A549 (cell line): ENCODE results near the gene NR3C2. TPM values are rescaled to one million over a fixed set of nuclear protein-coding genes. Genes with fewer than 3 reads are reported as not detected.
A peak's percentile ranks its signal among the peaks of the same experiment; 100 is the strongest.

ENCODE experiments used
- ATAC-seq, 2 experiments: fragments of 200-7000 bp in 1 of 2; fragments of >200 bp in 1 of 2; cut with Nextera tagmentation in 1 of 2; cut with Tn5 transposase in 1 of 2; 3 replicates each; pipeline versions ENCODE4 v1.8.0 to v1.9.1; 2018 to 2020; ENCODE audit warnings: mild to moderate bottlenecking in 1 of 2, moderate library complexity in 1 of 2
- CTCF ChIA-PET: fragments of 300-600 bp; sonication (Branson Sonifier 250); formaldehyde crosslinking; extraction: SDS; loops from one replicate; lab custom pipeline; 2021; ENCODE audit warnings: antibody characterized with exemption, inconsistent platforms; lab: Yijun Ruan, JAX
- POLR2A ChIA-PET: fragments of 350-600 bp; formaldehyde crosslinking; extraction: SDS; loops from one replicate; lab custom pipeline; 2021; ENCODE audit warnings: antibody characterized with exemption, inconsistent platforms; lab: Yijun Ruan, JAX
- DNase-seq, 2 experiments: peaks; one replicate each; pipeline versions ENCODE4 v3.0.0 to v3.0.0-alpha.2; 2011 to 2016; ENCODE audit warnings: low read depth in 1 of 2, low spot score in 1 of 2
- FAIRE-seq: peaks from 2 replicates; lab custom pipeline; 2011; peaks lifted over from hg19 to GRCh38; lab: Jason Lieb, UNC
- H3K27ac ChIP-seq, 2 experiments: fragments of >200 bp; sonication (Bioruptor Twin); formaldehyde crosslinking; 3 replicates each; pipeline ENCODE4 v1.5.1; 2016 to 2017
- H3K4me1 ChIP-seq: fragments of >200 bp; sonication (Bioruptor Twin); formaldehyde crosslinking; 3 replicates; pipeline ENCODE4 v1.6.1; 2016
- H3K4me2 ChIP-seq: fragments of >200 bp; sonication (Bioruptor Twin); formaldehyde crosslinking; 3 replicates; pipeline ENCODE4 v1.6.1; 2016
- H3K4me3 ChIP-seq: fragments of >200 bp; sonication (Bioruptor Twin); formaldehyde crosslinking; 3 replicates; pipeline ENCODE4 v1.5.1; 2016
- H3K9me3 ChIP-seq: fragments of >200 bp; sonication (Bioruptor Twin); formaldehyde crosslinking; 3 replicates; pipeline ENCODE4 v1.6.1; 2016
- CEBPB ChIP-seq, 2 experiments: fragments of >200 bp in 1 of 2; sonication (Bioruptor Twin) in 1 of 2; formaldehyde crosslinking in 1 of 2; IDR thresholded peaks; 2 replicates each; pipeline ENCODE4 v1.6.1; 2012 to 2016
- CHD2 ChIP-seq: fragments of 150-350 bp; IDR thresholded peaks from 2 replicates; pipeline ENCODE4 v1.6.1; 2014; ENCODE audit warnings: low read length; ENCODE audit not compliant: partially characterized antibody
- CHD4 ChIP-seq: fragments of 200-600 bp; sonication (generic); IDR thresholded peaks from 2 replicates; pipeline ENCODE4 v1.6.1; 2016; ENCODE audit warnings: antibody characterized with exemption, mild to moderate bottlenecking, borderline replicate concordance
- CTCF ChIP-seq: fragments of >200 bp; sonication (Bioruptor Twin); formaldehyde crosslinking; IDR thresholded peaks from 3 replicates; pipeline ENCODE4 v1.5.1; 2016
- EHMT2 ChIP-seq: fragments of 200-600 bp; sonication (generic); IDR thresholded peaks from 2 replicates; pipeline ENCODE4 v1.6.1; 2016; ENCODE audit warnings: antibody characterized with exemption, low read depth, mild to moderate bottlenecking, moderate library complexity
- ESRRA ChIP-seq: fragments of 150-350 bp; IDR thresholded peaks from 2 replicates; pipeline ENCODE4 v1.6.1; 2014; ENCODE audit warnings: mild to moderate bottlenecking, low read length, borderline replicate concordance
- HEYL ChIP-seq: fragments of 250-450 bp; sonication (Bioruptor Pico); IDR thresholded peaks from 2 replicates; pipeline ENCODE4 v1.8.0; 2021; ENCODE audit warnings: mild to moderate bottlenecking, moderate library complexity
- HMGXB4 ChIP-seq: fragments of 250-450 bp; sonication (Bioruptor Pico); IDR thresholded peaks from 2 replicates; pipeline ENCODE4 v1.5.0; 2021; ENCODE audit warnings: mild to moderate bottlenecking, moderate library complexity, borderline replicate concordance
- HOXA7 ChIP-seq: fragments of 250-450 bp; sonication (Bioruptor Pico); IDR thresholded peaks from 2 replicates; pipeline ENCODE4 v1.5.0; 2020; ENCODE audit warnings: mild to moderate bottlenecking, moderate library complexity
- HOXB13 ChIP-seq: fragments of 250-450 bp; sonication (Bioruptor Pico); IDR thresholded peaks from 2 replicates; pipeline ENCODE4 v1.5.0; 2020; ENCODE audit warnings: low read depth, mild to moderate bottlenecking, moderate library complexity
- JUNB ChIP-seq: fragments of >200 bp; sonication (Bioruptor Twin); formaldehyde crosslinking; IDR thresholded peaks from 2 replicates; pipeline ENCODE4 v1.6.1; 2016
- KDM5A ChIP-seq: fragments of 200-600 bp; sonication (generic); IDR thresholded peaks from 2 replicates; pipeline ENCODE4 v1.6.1; 2016; ENCODE audit warnings: antibody characterized with exemption, mild to moderate bottlenecking
- MAFK ChIP-seq: fragments of 450-650 bp; IDR thresholded peaks from 2 replicates; pipeline ENCODE4 v1.6.1; 2014; ENCODE audit not compliant: partially characterized antibody
- MAZ ChIP-seq: fragments of 150-350 bp; IDR thresholded peaks from 2 replicates; pipeline ENCODE4 v1.6.1; 2014; ENCODE audit warnings: antibody characterized with exemption, low read depth, low read length, borderline replicate concordance
- PHF8 ChIP-seq: fragments of 200-600 bp; sonication (generic); IDR thresholded peaks from 2 replicates; pipeline ENCODE4 v1.6.1; 2016; ENCODE audit warnings: low read depth, mild to moderate bottlenecking, antibody characterized with exemption, moderate library complexity, borderline replicate concordance
- POLR2AphosphoS2 ChIP-seq: conservative IDR thresholded peaks from 2 replicates; pipeline ENCODE4 v1.6.1; 2012; ENCODE audit warnings: low read length, improper control_type of control experiment, inconsistent platforms
- RAD21 ChIP-seq, 2 experiments: fragments of >200 bp in 1 of 2; sonication (Bioruptor Twin) in 1 of 2; formaldehyde crosslinking in 1 of 2; IDR thresholded peaks in 1 of 2; conservative IDR thresholded peaks in 1 of 2; 2 replicates in 1 of 2; 3 replicates in 1 of 2; pipeline ENCODE4 v1.6.1; 2012 to 2018; ENCODE audit warnings: inconsistent platforms in 1 of 2
- RARB ChIP-seq: fragments of 250-450 bp; sonication (Bioruptor Pico); IDR thresholded peaks from 2 replicates; pipeline ENCODE4 v1.8.0; 2021; ENCODE audit warnings: mild to moderate bottlenecking, moderate library complexity
- RCOR1 ChIP-seq: fragments of 150-350 bp; IDR thresholded peaks from 2 replicates; pipeline ENCODE4 v1.6.1; 2014; ENCODE audit warnings: antibody characterized with exemption, low read length, low read depth
- RNF2 ChIP-seq: fragments of 200-600 bp; sonication (generic); IDR thresholded peaks from 2 replicates; pipeline ENCODE4 v1.6.1; 2016; ENCODE audit warnings: low read depth, mild to moderate bottlenecking, antibody characterized with exemption, moderate library complexity, borderline replicate concordance
- ZFP36 ChIP-seq: fragments of 450-650 bp; IDR thresholded peaks from 2 replicates; pipeline ENCODE4 v1.6.1; 2014; ENCODE audit warnings: borderline replicate concordance; ENCODE audit not compliant: partially characterized antibody
- ZNF302 ChIP-seq: fragments of 250-450 bp; sonication (Bioruptor Pico); IDR thresholded peaks from 2 replicates; pipeline ENCODE4 v1.9.0; 2021; ENCODE audit warnings: inconsistent platforms, mild to moderate bottlenecking, moderate library complexity
- WGBS: methylation state at CpG from one replicate; pipeline ENCODE4 v1.1.6; 2017; ENCODE audit errors: missing lambda C conversion rate; 5-methylcytosine and 5-hydroxymethylcytosine counted together
- polyA plus RNA-seq, 4 experiments: library from polyadenylated mRNA; depleted of rRNA in 3 of 4; stranded (reverse); fragments of >200 nt; fragmentation: RNase III in 1 of 4; extraction: RNeasy Plus Mini Kit Qiagen cat#74134 plus additional on column Dnase treatment in 1 of 4; gene quantifications; 2 replicates in 3 of 4; 3 replicates in 1 of 4; pipeline ENCODE4 v1.2.3, GENCODE V29; 2011 to 2017

Gene NR3C2
- polyA plus RNA-seq, 2 of the 4 experiments (the other 2 are of a cell fraction) = 0.01 to 0.03 TPM

- FAIRE-seq (no peak), DNase-seq (no peak), ATAC-seq (no peak)
- Histone ChIP-seq H3K9me3 (no peaks in the 10 kb centered on the region), H3K4me3 (peak overlapping the region; percentile 64), H3K4me1 (peaks cover 10% of the 10 kb centered on the region; the same call in 2 of the 3 replicates), H3K27ac (no peak overlapping the region), H3K4me2 (peak overlapping the region; percentile 98)
- ChIA-PET CTCF (no interaction called here), POLR2A (no interaction called here)
- WGBS = 3% methylated on average over 11 of the region's 13 CpGs
- no peak for TF ChIP-seq MAFK
- TF ChIP-seq RARB = no peak
- TF ChIP-seq CHD4 = no peak
Observed at GRCh38 chr4:148445860-148446330, 3.7 kb upstream of the NR3C2 start.

- TF ChIP-seq JUNB (no peak), PHF8 (no peak), RCOR1 (no peak), CEBPB (IDR thresholded peaks at IDR 0.05) (no peak), RNF2 (no peak), HEYL (CRISPR knock-in tag) (no peak), RARB (no peak), ZFP36 (no peak), HMGXB4 (CRISPR knock-in tag) (no peak), POLR2AphosphoS2 (no peak), HOXA7 (CRISPR knock-in tag) (no peak), CTCF (no peak), RAD21 (conservative IDR thresholded peaks at IDR 0.05 in 1 of 2, IDR thresholded peaks at IDR 0.05 in 1 of 2) (no peak), HOXB13 (CRISPR knock-in tag) (no peak)
- H3K4me3 ChIP-seq = peak overlapping the region; percentile 64
- CTCF ChIA-PET = no interaction called here
- FAIRE-seq (no peak), ATAC-seq (no peak), DNase-seq (no peak)
- peaks cover 10% of the 10 kb centered on the region; the same call in 2 of the 3 replicates for H3K4me1 ChIP-seq
- POLR2A ChIA-PET = no interaction called here
- no peaks in the 10 kb centered on the region for H3K9me3 ChIP-seq
- 0% methylated on average over 11 of the region's 98 CpGs for WGBS
- 0 out of 6 replicates have a peak overlapping the region, but pooled peaks of 1 of the 2 experiments have one; percentile 8 for H3K27ac ChIP-seq
- peak overlapping the region; percentile 98 for H3K4me2 ChIP-seq
Observed at GRCh38 chr4:148445071-148445859, 3.1 kb upstream of the NR3C2 start.

GRCh38 chr4:148444296-148445070 is 2.3 kb upstream of the NR3C2 start:
- DNase-seq = no peak
- peak overlapping the region; percentile 64 for H3K4me3 ChIP-seq
- no peak for TF ChIP-seq MAZ
- no peak for TF ChIP-seq HEYL (CRISPR knock-in tag)
- no peak for TF ChIP-seq EHMT2
- TF ChIP-seq ZNF302 (CRISPR knock-in tag) = no peak
- TF ChIP-seq POLR2AphosphoS2 = no peak
- TF ChIP-seq KDM5A = no peak
- no peak for TF ChIP-seq CTCF
- no peak for TF ChIP-seq ESRRA
- TF ChIP-seq CHD2 = no peak
- TF ChIP-seq, all 56 proteins: peak for 0
- Histone ChIP-seq H3K9me3 (no peaks in the 10 kb centered on the region), H3K27ac (0 out of 6 replicates have a peak overlapping the region, but pooled peaks of 1 of the 2 experiments have one; percentile 8), H3K4me1 (peaks cover 10% of the 10 kb centered on the region; the same call in 2 of the 3 replicates), H3K4me2 (peak overlapping the region; percentile 98)
- ChIA-PET POLR2A (no interaction called here), CTCF (no interaction called here)
- no peak for FAIRE-seq
- WGBS = 5% methylated on average over 4 of the region's 89 CpGs
- ATAC-seq = no peak
